HG03097 (cell line): ENCODE data around the gene MYG1.
"Not testable (repeated sequence)": the region's sequence is repeated elsewhere in the genome, so short reads cannot be mapped to it uniquely, and the experiment has no call there.

Experiments used
- ATAC-seq: cut with Tn5 transposase; IDR thresholded peaks from one replicate; pipeline ENCODE4 v1.9.1; 2021; ENCODE audit not compliant: unreplicated experiment, low FRiP score

The MYG1 gene

DNA sequence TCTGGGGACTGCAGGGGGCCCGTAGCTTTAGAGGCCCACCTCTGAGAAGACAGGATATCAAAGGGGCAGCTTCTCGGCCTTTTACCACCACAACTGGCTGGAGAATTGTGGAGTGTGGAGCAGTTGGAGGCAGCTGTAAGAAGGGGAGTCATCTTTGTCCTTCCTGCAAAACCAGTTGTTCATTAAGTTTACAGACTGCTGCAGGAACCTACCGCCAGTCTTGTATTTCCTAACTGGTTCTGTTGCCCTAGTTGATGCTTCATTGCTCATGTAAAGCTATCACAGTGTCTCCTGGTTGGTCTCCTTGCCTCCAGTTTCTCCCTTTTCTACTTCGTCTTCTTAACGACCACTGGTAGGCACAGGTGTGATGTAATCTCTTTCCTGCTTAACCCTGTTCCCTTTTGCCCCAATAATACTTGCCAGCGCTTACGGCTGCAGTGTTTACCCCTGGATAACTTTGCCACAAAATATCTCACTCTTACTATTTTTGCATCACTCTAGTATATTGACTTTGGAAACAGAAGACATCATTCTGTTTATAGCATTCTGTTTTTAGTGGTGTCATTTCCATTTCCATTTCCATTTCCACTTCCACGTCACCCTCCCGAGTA lies 19.5 kb upstream of the MYG1 start:
- no peak for ATAC-seq

DNA sequence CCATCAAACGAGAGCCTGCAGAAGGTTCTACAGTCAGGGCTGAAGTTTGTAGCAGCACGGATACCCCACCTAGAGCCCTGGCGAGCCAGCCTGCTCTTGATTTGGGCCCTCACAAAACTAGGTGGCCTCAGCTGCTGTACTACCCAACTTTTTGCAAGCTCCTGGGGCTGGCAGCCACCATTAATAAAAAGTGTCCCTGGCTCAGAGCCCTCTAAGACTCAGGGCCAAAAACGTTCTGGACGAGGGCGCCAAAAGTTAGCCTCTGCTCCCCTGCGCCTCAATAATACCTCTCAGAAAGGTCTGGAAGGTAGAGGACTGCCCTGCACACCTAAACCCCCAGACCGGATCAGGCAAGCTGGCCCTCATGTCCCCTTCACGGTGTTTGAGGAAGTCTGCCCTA lies 13.0 kb upstream of the MYG1 start:
- no peak for ATAC-seq

DNA sequence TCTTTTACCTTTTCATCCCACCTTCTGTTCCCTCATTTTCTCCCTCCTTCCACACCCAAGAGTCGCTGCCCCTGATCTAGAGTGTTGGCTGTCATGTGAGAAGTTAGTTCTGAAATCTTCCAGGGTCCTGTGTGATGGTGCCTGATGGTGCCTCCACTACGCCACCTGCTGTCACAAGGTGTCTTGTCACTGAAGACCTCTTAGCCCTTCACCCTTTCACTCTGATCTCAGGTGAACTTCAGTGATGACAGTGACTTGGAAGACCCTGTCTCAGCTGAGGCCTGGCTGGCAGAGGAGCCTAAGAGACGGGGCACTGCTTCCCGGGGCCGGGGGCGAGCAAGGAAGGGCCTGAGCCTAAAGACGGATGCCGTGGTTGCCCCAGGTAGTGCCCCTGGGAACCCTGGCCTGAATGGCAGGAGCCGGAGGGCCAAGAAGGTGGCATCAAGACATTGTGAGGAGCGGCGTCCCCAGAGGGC lies 11.7 kb upstream of the MYG1 start:
- ATAC-seq: no peak

DNA sequence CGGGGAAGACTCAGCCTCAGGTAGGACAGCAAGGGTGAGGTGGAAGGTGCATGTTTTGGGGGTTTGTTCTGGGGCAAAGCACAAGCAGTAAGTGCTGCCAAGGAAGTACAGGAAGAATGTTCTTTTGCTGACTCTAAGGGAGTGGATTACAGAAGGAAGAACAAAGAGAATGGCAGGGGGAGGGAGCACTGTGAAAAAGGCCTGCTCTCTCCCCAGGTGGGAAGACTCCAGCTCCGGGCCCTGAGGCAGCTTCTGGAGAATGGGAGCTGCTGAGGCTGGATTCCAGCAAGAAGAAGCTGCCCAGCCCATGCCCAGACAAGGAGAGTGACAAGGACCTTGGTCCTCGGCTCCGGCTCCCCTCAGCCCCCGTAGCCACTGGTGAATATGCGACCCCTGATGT lies 11.2 kb upstream of the MYG1 start:
- no peak for ATAC-seq

DNA sequence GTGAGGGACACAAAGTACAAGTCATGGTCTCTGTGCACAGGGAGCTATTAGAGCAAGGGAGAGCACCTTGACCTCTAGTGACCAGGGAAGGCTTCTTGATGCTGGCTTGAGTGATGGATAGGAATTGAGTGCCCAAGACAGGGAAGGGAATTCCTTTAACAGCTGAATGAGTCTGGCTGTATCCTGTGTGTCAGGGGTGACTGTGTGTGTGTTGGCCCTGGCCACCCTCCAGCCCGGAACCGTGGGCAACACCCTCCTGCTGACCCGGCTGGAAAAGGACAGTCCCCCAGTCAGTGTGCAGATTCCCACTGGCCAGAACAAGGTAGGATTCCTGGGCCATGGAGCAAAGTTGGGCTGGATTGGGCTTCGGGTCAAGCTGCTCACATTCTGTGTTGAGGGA lies 9.6 kb upstream of the MYG1 start:
- no peak for ATAC-seq

DNA sequence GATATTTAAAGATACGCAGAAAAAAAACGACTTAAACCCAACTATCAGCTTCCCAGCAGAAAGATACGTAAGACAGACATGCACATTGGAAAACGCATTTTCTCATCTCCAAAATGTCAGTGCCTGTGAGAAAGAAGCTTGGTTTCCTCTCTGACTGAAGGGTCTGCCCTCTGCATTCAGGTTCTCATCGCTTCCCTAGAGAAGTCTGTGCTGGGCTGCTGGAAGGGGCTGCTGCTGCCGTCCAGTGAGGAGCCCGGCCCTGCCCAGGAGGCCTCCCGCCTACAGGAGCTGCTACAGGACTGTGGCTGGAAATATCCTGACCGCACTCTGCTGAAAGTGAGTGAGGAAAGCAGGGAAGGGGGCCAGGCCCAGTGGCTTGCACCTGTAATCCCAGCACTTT lies 8.8 kb upstream of the MYG1 start:
- no peak for ATAC-seq

DNA sequence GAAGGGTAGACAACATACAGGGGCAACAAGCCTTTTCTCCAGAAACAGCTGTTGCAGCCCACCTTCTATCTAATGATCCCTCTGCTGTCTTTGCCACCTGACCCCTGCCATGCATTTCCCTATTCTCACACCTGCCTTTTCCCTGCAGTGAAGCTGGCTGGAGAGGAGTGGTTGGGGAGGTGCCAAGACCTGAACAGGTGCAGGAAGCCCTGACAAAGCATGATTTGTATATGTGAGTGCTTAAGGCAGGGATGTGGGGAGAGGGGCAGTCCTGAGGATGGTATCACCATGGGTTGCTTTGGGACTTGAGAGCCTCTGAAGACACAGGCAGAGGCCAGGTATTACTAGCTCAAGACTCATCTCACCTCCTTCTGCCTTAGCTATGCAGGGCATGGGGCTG lies 7.1 kb upstream of the MYG1 start:
- no peak for ATAC-seq

DNA sequence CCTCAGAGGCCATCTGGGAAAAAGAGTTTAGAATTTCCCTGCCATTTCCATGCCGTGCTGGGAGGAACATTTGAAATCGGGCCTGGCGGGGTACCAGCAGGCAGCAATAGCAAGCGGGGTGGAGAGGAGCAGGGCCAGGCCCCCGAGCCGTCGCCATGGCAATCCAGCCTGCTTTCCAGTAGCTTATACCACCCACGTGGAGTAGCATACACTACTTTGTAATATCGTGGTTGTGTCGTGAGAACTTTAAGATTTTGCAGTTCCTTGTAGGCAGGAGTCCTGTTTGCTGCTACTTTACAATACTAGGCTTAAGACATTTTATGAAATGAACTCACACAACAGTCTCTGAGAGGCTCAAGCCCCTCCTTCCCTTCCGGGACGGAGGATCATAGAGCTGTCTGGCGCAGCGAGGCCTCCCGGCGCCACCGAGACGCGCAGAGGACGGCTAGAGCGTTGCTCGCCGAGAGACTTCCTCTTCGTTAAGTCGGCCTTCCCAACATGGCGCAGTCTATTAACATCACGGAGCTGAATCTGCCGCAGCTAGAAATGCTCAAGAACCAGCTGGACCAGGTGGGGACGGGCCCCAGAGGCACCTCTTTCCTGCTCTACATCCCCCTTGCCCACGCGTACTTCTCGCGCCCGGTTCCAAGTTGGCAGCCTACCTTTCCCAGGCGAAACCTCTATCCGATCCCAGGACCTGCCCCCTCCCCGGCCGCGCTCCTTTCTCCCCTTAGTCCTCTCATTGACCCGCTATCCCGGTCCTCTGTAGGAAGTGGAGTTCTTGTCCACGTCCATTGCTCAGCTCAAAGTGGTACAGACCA lies 4.2 kb upstream of the MYG1 start, which contains the start of gene PFDN5:
Gene PFDN5 (plus strand): TSS at position 473 of the 821 bp plus-strand sequence. CDS start 26 bp downstream, at position 499.
- peak; percentile 67 for ATAC-seq

DNA sequence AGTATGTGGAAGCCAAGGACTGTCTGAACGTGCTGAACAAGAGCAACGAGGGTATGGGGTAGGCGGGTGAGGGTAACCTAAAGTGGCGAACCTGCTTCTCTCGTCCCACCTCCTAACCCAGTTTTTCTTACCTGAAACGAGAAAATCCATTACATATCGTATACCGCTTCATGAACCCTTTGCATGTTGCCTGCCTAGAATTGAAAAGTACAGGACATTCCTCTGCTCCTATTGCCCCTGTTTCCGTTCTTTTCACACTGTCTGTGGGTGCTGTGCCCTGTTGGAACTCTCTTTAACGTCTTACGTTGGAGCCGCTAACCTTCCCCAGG lies 3.6 kb upstream of the MYG1 start:
- peak; percentile 3 for ATAC-seq

DNA sequence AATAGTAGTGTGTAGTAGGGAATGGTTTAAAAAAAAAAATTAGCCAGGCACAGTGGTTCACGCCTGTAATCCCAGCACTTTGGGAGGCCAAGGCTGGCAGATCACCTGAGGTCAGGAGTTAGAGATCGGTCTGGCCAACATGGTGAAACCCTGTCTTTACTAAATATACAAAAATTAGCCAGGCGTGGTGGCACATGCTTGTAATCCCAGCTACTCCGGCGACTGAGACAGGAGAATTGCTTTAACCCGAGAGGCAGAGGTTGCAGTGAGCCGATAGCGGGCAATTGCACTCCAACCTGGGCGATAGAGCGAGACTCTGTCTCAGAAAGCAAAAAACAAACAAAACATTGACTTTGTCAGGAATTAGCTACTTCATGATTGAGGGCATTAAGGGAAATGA lies 2.4 kb upstream of the MYG1 start:
- ATAC-seq: not testable (repeated sequence)

DNA sequence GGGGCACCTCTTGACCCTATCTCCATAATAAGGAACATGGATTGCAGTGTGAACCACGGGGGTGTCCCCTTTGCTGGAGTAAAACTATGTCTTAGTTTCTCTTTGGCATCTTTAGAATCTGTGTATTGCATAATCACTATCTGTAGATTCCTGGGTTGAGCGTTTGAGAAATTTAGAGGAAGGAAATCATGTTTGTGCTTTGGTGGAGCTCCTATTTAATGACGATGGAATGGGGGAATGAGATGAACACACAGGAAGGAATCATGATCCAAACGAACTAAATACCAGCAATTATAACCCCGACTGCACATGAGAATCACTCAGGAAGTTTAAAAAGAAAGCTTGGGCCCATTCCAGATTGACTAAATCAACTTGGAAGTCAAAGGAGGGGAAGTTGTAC lies 1.3 kb upstream of the MYG1 start:
- ATAC-seq: no peak

DNA sequence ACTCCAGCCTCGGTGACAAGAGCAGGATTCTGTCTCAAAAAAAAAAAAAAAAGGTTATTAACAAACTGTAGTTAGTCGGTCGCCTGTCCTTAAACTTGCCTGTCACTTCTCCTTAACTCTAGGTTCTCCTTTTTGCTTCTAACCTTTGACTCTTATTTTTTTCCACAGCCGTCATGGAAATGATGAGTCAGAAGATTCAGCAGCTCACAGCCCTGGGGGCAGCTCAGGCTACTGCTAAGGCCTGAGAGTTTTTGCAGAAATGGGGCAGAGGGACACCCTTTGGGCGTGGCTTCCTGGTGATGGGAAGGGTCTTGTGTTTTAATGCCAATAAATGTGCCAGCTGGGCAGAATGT lies 418 bp upstream of the MYG1 start:
- ATAC-seq: no peak

DNA sequence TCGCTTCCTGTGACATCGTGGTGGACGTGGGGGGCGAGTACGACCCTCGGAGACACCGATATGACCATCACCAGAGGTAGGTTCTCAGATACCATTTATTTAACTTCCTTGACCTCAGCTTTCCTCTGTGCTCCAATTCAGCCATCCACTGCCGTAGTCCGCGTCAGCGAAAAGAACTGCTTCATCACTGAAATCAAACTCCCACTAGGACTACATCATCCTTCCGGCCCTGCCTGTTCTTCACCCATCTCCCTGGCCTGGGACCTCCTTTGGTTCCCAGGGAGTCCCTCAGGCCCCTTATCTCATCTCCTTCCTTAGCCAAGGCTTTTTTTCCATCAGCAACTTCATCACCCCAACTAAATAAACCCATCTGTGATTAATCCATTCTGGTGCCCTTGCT lies 692 bp downstream of the MYG1 start:
- ATAC-seq: no peak

DNA sequence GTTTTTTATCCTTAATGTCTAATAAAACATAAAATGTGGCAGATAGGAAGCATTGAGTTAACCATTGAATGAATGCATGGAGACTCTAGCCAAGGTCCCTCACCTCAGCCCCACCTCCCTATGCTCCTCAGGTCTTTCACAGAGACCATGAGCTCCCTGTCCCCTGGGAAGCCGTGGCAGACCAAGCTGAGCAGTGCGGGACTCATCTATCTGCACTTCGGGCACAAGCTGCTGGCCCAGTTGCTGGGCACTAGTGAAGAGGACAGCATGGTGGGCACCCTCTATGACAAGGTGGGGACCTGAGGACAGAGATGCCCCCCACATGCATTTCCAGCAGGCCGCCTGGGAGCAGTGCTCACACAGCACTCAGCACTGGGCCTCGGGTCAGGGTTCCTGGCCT lies 3.4 kb downstream of the MYG1 start:
- no peak for ATAC-seq

DNA sequence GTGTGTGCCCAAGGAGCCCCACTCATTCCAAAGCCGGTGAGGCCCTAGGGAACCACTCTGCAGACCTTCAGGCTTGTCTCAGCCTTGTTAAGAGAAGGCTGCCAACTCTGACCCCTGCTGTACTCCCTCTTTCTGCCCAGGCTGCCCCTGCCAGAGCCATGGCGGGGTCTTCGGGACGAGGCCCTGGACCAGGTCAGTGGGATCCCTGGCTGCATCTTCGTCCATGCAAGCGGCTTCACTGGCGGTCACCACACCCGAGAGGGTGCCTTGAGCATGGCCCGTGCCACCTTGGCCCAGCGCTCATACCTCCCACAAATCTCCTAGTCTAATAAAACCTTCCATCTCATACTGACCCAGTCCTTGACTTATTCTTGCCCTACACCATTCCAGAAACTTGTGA lies 7.3 kb downstream of the MYG1 start:
- no peak for ATAC-seq

DNA sequence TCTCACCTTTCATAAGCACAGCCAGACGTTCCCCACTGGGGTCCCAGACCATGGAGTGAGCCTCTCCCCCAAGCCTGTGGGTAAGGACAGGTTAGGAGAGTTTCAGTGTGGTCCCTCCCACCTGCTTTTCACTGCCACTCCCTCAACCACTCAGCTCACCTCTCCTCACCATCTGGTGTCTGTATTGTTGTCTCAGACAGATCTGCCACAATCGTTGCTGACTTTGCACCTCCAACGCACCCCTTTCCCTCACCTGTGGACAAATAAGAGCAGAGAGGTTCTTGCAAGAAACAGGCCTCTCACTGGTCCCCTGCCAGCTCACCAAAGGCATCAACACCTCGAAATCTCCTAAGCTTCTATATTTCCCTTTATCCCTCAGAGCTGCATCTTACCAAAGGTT lies 8.8 kb downstream of the MYG1 start:
- ATAC-seq: no peak

DNA sequence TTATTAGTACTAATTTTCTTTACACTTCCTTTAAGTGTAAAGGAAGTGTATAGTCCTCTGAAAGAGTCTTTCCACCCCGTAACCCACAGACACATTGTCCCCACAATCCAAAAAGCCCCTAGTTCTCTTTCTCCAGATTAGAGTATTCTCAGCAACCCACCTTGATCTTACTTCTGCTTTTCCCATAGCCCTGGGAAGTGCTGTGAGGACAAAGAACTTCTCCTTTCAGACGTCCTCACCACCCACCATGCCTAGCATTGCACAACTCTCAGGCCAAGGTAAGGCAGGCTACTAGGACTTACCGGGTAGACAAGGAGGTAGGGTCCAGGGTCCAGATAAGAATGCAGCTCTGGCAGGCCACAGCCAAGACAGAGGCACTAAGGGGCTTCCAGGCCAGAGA lies 14.5 kb downstream of the MYG1 start:
- ATAC-seq: no peak

DNA sequence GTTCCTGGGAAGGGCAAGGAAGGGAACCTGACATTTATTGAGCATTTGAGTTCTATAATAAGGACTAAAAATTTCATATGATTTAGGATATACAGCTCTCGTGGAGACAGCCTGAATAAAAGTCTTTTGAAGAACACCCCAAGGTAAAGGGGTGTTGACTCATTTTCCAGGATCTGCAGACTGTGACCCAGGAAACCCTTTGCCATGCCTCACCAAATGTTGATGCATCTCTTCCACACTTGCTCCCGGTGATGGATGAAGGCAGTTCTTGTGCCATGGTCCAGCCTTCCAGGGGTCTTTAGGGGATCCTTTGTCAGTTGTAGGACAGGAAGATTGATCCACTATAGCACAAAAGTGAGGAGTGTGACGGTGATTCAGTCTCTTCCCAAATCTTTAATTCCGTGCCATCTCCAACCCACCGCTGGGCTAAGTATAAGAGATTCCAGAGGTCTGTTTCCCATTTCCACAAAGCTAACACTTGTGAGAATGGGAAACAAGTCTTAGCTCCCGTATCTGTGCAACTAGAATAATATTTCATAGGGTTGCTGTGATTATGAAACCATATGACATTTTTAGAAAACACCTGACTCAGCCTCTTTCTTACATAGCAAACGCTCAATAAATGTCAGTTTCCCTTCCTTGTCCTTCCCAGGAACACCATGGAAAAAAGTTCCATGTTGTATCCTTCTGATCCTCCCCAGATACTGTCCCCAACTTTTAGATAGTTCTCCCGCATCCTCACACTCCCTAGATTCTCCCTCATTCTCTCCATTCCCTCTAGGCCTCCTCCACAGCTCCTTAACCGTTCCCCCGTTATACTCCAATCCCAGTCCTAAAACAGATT lies 21.1 kb downstream of the MYG1 start:
- ATAC-seq: no peak

DNA sequence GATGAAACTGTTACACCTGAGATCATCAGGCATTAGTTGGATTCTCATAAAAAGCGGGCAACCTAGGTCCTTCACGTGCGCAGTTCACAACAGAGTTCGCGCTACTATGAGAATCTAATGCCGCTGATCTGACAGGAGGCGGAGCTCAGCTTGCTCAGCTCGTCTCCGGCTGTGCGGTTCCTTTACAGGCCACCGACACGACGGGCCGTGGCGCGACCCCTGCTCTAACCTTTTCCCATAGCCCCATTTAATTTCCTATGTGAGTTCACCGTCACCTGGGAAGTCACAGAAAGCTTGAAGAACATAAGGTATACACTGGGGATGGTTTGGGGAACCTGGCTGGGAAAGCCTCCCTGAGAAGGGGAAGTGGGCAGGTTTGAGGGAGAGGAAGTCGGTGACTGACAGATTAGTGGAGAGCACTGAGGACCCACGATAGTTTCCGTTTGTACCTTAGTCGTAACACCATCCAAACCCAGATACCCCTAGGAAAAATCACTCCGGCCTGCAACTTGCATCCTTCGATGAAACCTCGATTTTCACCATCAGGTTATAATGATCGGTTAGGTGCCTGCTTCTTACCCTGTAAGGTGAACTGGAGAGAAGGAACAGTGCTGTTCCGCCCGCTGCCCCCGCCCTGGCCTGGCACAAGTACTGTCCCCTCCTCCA lies 24.8 kb downstream of the MYG1 start:
- ATAC-seq: peak; percentile 22

DNA sequence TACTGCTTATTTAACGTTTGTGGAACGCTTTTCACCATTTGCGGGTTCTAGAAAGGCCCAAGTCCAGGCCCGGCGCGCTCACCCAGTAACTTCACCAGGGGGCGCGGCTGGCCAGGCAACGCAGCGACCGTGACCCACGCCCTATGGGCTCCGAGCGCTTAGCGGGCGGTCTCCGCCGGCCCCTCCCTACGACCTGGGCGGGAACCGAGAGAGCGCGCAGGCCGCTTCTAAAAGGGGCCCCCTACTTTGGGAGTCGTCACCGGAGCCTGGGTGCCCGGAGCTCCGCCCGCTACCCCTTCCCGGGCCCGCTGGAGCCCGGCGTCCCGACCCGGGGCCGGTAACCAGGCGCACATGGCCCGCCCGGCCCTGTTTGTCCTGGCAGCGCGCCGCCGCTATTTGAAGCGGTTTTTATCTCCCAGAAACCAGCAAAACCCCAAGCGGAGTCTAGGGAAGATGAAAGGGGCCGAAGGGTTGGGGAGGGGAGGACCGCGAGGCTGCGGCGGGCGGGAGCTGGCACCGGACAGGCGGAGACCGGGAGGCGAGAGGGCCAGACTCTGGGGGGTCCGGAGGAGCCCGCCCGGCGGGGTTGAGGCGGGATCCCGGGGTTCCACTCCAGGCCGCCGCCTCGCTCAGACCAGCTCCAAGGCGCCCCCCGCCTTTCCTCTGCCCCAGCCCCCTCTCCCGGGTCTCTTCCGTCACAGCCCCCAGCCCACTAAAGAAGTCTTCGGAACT lies 25.4 kb downstream of the MYG1 start:
- peak; percentile 50 for ATAC-seq
